HL-60/S4 (cell line): ENCODE data around the gene GMEB2.
"Not testable (repeated sequence)": the region's sequence is repeated elsewhere in the genome, so short reads cannot be mapped to it uniquely, and the experiment has no call there.

Experiments used
- in situ Hi-C: fragments of 300-500 bp; cut with MboI; formaldehyde crosslinking; loops from 2 replicates; pipeline ENCODE4 v1.14.3; 2022; ENCODE audit warnings: low sequenced_read_pairs

Gene GMEB2

GRCh38 chr20:63626424-63627128 is at the start of gene GMEB2:
Gene GMEB2, minus strand, starts transcription at chr20:63627101. Its CDS starts 7,704 bp downstream, at chr20:63619397.
- in situ Hi-C loops: no loop called here

- in situ Hi-C loops: no loop called here
Observed at GRCh38 chr20:63675681-63676368, 48.9 kb upstream of the GMEB2 start.

GRCh38 chr20:63673951-63674350 is 47.0 kb upstream of the GMEB2 start:
- in situ Hi-C loops: no loop called here

GRCh38 chr20:63672666-63673065 is 45.8 kb upstream of the GMEB2 start:
- in situ Hi-C loops: no loop called here

GRCh38 chr20:63671695-63672094 is 44.8 kb upstream of the GMEB2 start:
- in situ Hi-C loops: not testable (repeated sequence)

- in situ Hi-C loops: no loop called here
Observed at GRCh38 chr20:63668351-63668750, 41.5 kb upstream of the GMEB2 start.

GRCh38 chr20:63667858-63668257 is 41.0 kb upstream of the GMEB2 start:
- in situ Hi-C loops: no loop called here

- in situ Hi-C loops: no loop called here
Observed at GRCh38 chr20:63665708-63666107, 38.8 kb upstream of the GMEB2 start.

GRCh38 chr20:63664861-63665594 is 38.1 kb upstream of the GMEB2 start:
- in situ Hi-C loops: no loop called here

GRCh38 chr20:63664143-63664851 is 37.4 kb upstream of the GMEB2 start:
- in situ Hi-C loops: no loop called here

GRCh38 chr20:63663332-63664066 is 36.6 kb upstream of the GMEB2 start:
- in situ Hi-C loops: no loop called here

- in situ Hi-C loops: no loop called here
Observed at GRCh38 chr20:63662813-63663189, 35.9 kb upstream of the GMEB2 start.

- in situ Hi-C loops: no loop called here
Observed at GRCh38 chr20:63661959-63662812, 35.3 kb upstream of the GMEB2 start.

GRCh38 chr20:63661108-63661507 is 34.2 kb upstream of the GMEB2 start:
- in situ Hi-C loops: no loop called here

GRCh38 chr20:63660622-63661021 is 33.7 kb upstream of the GMEB2 start:
- in situ Hi-C loops: no loop called here

- in situ Hi-C loops: not testable (repeated sequence)
Observed at GRCh38 chr20:63660174-63660573, 33.3 kb upstream of the GMEB2 start.

GRCh38 chr20:63659370-63659769 is 32.5 kb upstream of the GMEB2 start:
- in situ Hi-C loops: no loop called here

- in situ Hi-C loops: no loop called here
Observed at GRCh38 chr20:63658749-63659187, 31.9 kb upstream of the GMEB2 start.

GRCh38 chr20:63657937-63658748 is 31.2 kb upstream of the GMEB2 start, which contains the start of gene RTEL1:
Gene RTEL1, plus strand, starts transcription at chr20:63658312. Its CDS starts 1,091 bp downstream, at chr20:63659403.
- in situ Hi-C loops: no loop called here
